HCT116 (cell line): ENCODE measurements around the gene CCDC54.

ENCODE experiments used
- CTCF ChIP-seq, 3 experiments: fragments of 200-600 bp in 1 of 3; sonication (generic) in 1 of 3; IDR thresholded peaks in 2 of 3; conservative IDR thresholded peaks in 1 of 3; 2 replicates each; pipeline ENCODE4 v1.5.1; 2012 to 2017; ENCODE audit warnings: low read depth in 2 of 3, low read length in 2 of 3, antibody characterized with exemption in 1 of 3, borderline replicate concordance in 1 of 3, control low read depth in 1 of 3, mild to moderate bottlenecking in 1 of 3, mixed read lengths in 1 of 3, mixed run types in 1 of 3, moderate library complexity in 1 of 3; ENCODE audit not compliant: insufficient read depth in 1 of 3
- ELF1 ChIP-seq: IDR thresholded peaks from 2 replicates; pipeline ENCODE4 v1.6.1; 2012; ENCODE audit warnings: low read depth, borderline replicate concordance
- EZH2 ChIP-seq: fragments of 200-600 bp; sonication (generic); IDR thresholded peaks from 2 replicates; pipeline ENCODE4 v1.6.1; 2017; ENCODE audit warnings: antibody characterized with exemption, mixed run types
- POLR2A ChIP-seq: IDR thresholded peaks from 2 replicates; pipeline ENCODE4 v1.7.0; 2011; ENCODE audit warnings: borderline replicate concordance; ENCODE audit not compliant: insufficient read depth, insufficient read length; ENCODE audit errors: extremely low read depth
- POLR2AphosphoS5 ChIP-seq: IDR thresholded peaks from 2 replicates; pipeline ENCODE4 v1.6.1; 2011; ENCODE audit warnings: mild to moderate bottlenecking, low read depth, low read length, moderate library complexity
- SRF ChIP-seq: IDR thresholded peaks from 2 replicates; pipeline ENCODE4 v1.6.1; 2012; ENCODE audit warnings: low read depth
- ZNF274 ChIP-seq: fragments of 200-500 bp; sonication (Bioruptor generic); IDR thresholded peaks from 2 replicates; pipeline ENCODE4 v1.6.1; 2014; ENCODE audit warnings: mild to moderate bottlenecking, low read depth, low read length, inconsistent platforms

DNA sequence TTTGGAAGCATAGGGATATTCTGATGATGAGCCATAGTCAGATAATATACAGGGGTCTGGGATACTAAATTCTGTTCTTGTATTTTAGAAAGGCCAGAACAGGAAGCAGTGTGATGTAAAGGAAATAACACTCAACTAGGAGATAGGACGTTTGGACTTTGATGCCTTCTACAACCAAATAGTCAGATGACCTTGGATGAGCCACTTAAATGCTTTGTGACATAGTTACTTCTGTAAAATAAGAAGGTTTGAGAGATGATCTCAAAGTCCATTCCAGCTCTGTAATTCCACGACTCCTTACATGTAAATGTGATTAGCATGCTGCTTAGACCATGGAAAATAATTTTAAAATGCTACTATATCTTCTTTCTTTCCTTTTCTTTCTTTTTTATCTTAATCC, 29.5 kb upstream of the CCDC54 start:
- TF ChIP-seq POLR2AphosphoS5 (no peak), CTCF (IDR thresholded peaks at IDR 0.05 in 2 of 3, conservative IDR thresholded peaks at IDR 0.05 in 1 of 3; ENCODE audit: borderline replicate concordance in 1 of 3, insufficient read depth in 1 of 3, low read depth in 2 of 3, low read length in 2 of 3) (no peak), SRF (no peak), EZH2 (no peak), ELF1 (no peak), POLR2A (no peak), ZNF274 (no peak)
